PC-3 (cell line): Measurements from ENCODE around the gene PYGM.

Experiments used
- EZH2 ChIP-seq: fragments of 300-600 bp; sonication (generic); IDR thresholded peaks from one replicate; pipeline ENCODE4 v1.6.1; 2017; ENCODE audit warnings: antibody characterized with exemption, mild to moderate bottlenecking, low read length; ENCODE audit not compliant: unreplicated experiment
- EZH2phosphoT487 ChIP-seq: fragments of 300-600 bp; sonication (generic); IDR thresholded peaks from 2 replicates; pipeline ENCODE4 v1.6.1; 2018; ENCODE audit warnings: mild to moderate bottlenecking, antibody characterized with exemption, low read length, borderline replicate concordance
- TF ChIP-seq, protein P1 (sequence below): fragments of 300-600 bp; sonication (generic); conservative IDR thresholded peaks from 2 replicates; pipeline ENCODE4 v1.5.1; 2017; ENCODE audit warnings: antibody characterized with exemption, low read depth, mild to moderate bottlenecking, low read length

- TF ChIP-seq, protein P1, sequence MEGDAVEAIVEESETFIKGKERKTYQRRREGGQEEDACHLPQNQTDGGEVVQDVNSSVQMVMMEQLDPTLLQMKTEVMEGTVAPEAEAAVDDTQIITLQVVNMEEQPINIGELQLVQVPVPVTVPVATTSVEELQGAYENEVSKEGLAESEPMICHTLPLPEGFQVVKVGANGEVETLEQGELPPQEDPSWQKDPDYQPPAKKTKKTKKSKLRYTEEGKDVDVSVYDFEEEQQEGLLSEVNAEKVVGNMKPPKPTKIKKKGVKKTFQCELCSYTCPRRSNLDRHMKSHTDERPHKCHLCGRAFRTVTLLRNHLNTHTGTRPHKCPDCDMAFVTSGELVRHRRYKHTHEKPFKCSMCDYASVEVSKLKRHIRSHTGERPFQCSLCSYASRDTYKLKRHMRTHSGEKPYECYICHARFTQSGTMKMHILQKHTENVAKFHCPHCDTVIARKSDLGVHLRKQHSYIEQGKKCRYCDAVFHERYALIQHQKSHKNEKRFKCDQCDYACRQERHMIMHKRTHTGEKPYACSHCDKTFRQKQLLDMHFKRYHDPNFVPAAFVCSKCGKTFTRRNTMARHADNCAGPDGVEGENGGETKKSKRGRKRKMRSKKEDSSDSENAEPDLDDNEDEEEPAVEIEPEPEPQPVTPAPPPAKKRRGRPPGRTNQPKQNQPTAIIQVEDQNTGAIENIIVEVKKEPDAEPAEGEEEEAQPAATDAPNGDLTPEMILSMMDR: no peak
- TF ChIP-seq EZH2phosphoT487 (no peak), EZH2 (no peak)
These were observed 4.4 kb upstream of the PYGM start for GRCh38 chr11:64764040-64764611.
